Activated CD4-positive, alpha-beta memory T cell treated with anti-CD3 and anti-CD28 coated beads, Interleukin-2, amount 10 ng/mL, durations not matched to agents 7 days and 5 days (primary cell): ENCODE data around the gene KASH5. TPM values are rescaled to one million over a fixed set of nuclear protein-coding genes. Genes with fewer than 3 reads are reported as not detected.
"Not testable (repeated sequence)": the region's sequence is repeated elsewhere in the genome, so short reads cannot be mapped to it uniquely, and the experiment has no call there.

Source experiments
- CTCF ChIA-PET: fragments of 350-600 bp; sonication (Branson Sonifier 250); formaldehyde crosslinking; loops from one replicate; lab custom pipeline; 2021; ENCODE audit warnings: antibody characterized with exemption, inconsistent platforms; lab: Charles Lee
- POLR2A ChIA-PET: fragments of 350-600 bp; sonication (Branson Sonifier 250); formaldehyde crosslinking; loops from one replicate; lab custom pipeline; 2021; ENCODE audit warnings: antibody characterized with exemption; lab: Charles Lee
- DNase-seq: peaks from one replicate; pipeline ENCODE4 v3.0.0-alpha.2; 2020
- H3K27ac Mint-ChIP-seq: one replicate; pipeline ENCODE4 v1.8.0; 2021; ENCODE audit warnings: mild to moderate bottlenecking, mixed read lengths
- H3K27me3 Mint-ChIP-seq: one replicate; pipeline ENCODE4 v1.8.0; 2021; ENCODE audit warnings: mixed read lengths
- H3K36me3 Mint-ChIP-seq: one replicate; pipeline ENCODE4 v1.8.0; 2021; ENCODE audit warnings: low read depth, mixed read lengths
- H3K4me1 Mint-ChIP-seq: one replicate; pipeline ENCODE4 v1.8.0; 2021; ENCODE audit warnings: mixed read lengths
- H3K4me3 Mint-ChIP-seq: one replicate; pipeline ENCODE4 v1.8.0; 2021; ENCODE audit warnings: mild to moderate bottlenecking, mixed read lengths
- H3K9me3 Mint-ChIP-seq: one replicate; pipeline ENCODE4 v1.8.0; 2021; ENCODE audit warnings: mixed read lengths
- total RNA-seq, 2 experiments: library from RNA; stranded (reverse); gene quantifications; one replicate each; pipeline ENCODE4 v1.2.3, GENCODE V29; 2021

The KASH5 gene
- total RNA-seq, 2 experiments from 2014 or later, result 0.73 to 0.81 TPM

GRCh38 chr19:49366110-49366509 is 21.9 kb upstream of the KASH5 start:
- CTCF ChIA-PET, result interaction anchor here (0.6 to 1.5 kb wide), 2 partner anchors 167 to 282 kb away, joined by 3 to 5 read pairs; no protein-coding TSS in a partner anchor

DNA sequence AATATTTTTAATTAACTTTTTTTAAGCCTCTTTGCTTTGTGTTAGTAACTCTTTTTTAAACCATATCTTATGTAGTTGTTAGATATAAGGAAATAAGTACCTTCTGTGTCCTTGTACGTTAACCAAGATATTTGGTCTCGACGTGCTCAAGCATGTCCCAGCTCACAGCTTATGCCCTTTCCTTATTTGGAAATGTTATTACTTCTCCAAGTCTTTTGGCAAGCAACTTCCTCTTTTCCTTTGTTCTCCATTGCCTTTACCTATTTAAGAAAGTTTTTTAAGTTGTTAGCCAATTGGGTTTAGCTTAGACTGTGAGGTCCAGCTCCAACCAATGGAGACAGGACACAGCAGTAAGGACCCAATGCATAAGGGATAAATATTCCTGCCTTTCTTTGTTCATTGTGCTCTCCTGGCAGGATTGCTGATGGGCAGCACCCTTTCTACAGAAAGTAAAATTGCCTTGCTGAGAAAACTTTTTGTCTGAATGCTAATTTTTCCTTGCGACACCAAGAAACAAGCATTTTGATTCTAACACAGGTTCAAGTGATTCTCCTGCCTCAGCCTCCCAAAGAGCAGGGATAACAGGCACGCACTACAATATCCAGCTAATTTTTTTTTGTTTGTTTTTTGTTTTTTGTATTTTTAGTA is 19.2 kb upstream of the KASH5 start:
- no peaks in the 10 kb centered on the region for H3K4me1 Mint-ChIP-seq
- H3K4me3 Mint-ChIP-seq, result no peak overlapping the region
- H3K9me3 Mint-ChIP-seq, result peaks cover 13% of the 10 kb centered on the region
- H3K27ac Mint-ChIP-seq, result no peak overlapping the region
- CTCF ChIA-PET, result no interaction called here
- no peaks in the 10 kb centered on the region for H3K36me3 Mint-ChIP-seq
- POLR2A ChIA-PET, result no interaction called here
- no peak for DNase-seq
- H3K27me3 Mint-ChIP-seq, result peaks cover 11% of the 10 kb centered on the region

More at GRCh38 chr19:49366110-49366509, 21.9 kb upstream of the KASH5 start:
- Mint-ChIP-seq H3K27ac (no peak overlapping the region), H3K27me3 (peaks cover 19% of the 10 kb centered on the region), H3K36me3 (no peaks in the 10 kb centered on the region), H3K4me3 (no peak overlapping the region), H3K9me3 (peaks cover 13% of the 10 kb centered on the region), H3K4me1 (peaks cover 5% of the 10 kb centered on the region)
- no peak for DNase-seq
- POLR2A ChIA-PET, result no interaction called here

DNA sequence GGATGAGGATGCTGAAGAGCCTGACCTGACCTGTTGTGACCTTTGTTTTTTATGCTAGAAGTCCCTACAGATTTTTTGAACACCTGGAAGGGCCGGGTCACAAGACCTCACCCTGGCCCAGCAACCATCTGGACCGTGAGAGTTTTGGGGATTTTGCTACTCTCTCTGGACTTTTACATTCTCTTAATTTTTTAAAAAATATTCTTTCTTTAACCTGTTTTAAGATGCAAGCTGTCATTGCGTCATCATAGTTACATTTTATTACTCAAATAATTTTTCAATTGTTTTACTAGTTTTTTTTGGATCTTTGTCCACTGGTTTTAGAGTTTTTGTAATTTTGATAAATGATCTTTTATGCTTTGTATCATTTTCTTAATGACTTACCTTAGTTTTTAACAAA is 16.9 kb upstream of the KASH5 start:
- ChIA-PET CTCF (interaction anchor here (1.0 kb wide), 1 partner anchor 21 kb away, joined by 3 read pairs; no protein-coding TSS in a partner anchor), POLR2A (no interaction called here)
- peaks cover 13% of the 10 kb centered on the region for H3K9me3 Mint-ChIP-seq
- peaks cover 4% of the 10 kb centered on the region for H3K27me3 Mint-ChIP-seq
- H3K4me1 Mint-ChIP-seq, result no peaks in the 10 kb centered on the region
- H3K27ac Mint-ChIP-seq, result no peak overlapping the region
- H3K4me3 Mint-ChIP-seq, result no peak overlapping the region
- DNase-seq, result no peak
- H3K36me3 Mint-ChIP-seq, result no peaks in the 10 kb centered on the region

GRCh38 chr19:49373174-49373573 is 14.9 kb upstream of the KASH5 start:
- H3K27ac Mint-ChIP-seq, CTCF ChIA-PET, DNase-seq, H3K4me3 Mint-ChIP-seq, H3K27me3 Mint-ChIP-seq, H3K36me3 Mint-ChIP-seq, H3K4me1 Mint-ChIP-seq: not testable (repeated sequence)
- POLR2A ChIA-PET, result interaction anchor here (0.9 kb wide), 1 partner anchor 165 kb away, joined by 4 read pairs; no protein-coding TSS in a partner anchor
- H3K9me3 Mint-ChIP-seq, result peaks cover 13% of the 10 kb centered on the region

DNA sequence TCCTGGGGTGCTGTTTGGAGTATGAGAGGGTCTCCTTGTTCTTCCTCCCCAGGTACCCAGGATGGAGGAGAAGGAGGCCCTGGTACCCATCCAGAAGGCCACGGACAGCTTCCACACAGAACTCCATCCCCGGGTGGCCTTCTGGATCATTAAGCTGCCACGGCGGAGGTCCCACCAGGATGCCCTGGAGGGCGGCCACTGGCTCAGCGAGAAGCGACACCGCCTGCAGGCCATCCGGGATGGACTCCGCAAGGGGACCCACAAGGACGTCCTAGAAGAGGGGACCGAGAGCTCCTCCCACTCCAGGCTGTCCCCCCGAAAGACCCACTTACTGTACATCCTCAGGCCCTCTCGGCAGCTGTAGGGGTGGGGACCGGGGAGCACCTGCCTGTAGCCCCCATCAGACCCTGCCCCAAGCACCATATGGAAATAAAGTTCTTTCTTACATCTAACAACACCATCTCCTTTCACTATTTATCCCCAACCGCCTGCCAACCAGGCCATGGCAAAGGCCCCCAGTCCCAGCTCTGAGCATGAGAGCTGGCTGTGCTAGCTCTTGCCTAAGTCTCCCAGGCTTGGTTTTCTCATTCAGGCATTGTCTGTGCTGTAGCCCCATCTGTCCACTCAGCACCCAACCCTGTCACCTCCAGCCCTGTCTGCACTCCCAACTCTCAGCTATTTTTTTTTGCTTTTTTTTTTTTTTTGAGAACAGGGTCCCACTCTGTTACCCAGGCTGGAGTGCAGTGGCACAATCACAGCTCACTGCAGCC is 13.2 kb upstream of the KASH5 start:
- ChIA-PET POLR2A (interaction anchor here (0.7 to 0.9 kb wide), 2 partner anchors 13 to 61 kb away, joined by 3 to 4 read pairs; partner anchors contain the start of gene KASH5), CTCF (no interaction called here)
- H3K9me3 Mint-ChIP-seq, result peaks cover 5% of the 10 kb centered on the region
- peaks cover 6% of the 10 kb centered on the region for H3K27me3 Mint-ChIP-seq
- no peak for DNase-seq
- H3K36me3 Mint-ChIP-seq, result no peaks in the 10 kb centered on the region
- H3K4me1 Mint-ChIP-seq, result no peaks in the 10 kb centered on the region
- no peak overlapping the region for H3K27ac Mint-ChIP-seq
- no peak overlapping the region for H3K4me3 Mint-ChIP-seq

DNA sequence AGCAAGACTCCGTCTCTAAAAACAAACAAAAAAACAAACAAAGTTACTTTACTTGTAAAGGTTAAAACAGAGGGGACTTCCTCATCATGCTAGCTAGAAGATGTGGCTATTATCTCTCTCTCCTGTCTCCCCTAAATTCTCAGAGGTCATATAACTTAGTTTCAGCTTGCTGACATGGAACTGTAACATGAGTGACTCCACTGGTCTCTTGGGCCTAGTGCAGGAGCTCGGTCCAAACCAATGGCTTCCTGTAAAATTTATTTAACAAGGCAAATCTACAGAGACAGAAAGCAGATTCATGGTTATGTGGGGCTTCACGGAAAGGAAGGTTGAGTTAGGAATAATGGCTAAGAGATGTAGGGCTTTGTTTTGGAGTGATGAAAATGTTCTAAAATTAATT is 9.5 kb upstream of the KASH5 start:
- Mint-ChIP-seq H3K4me1 (no peaks in the 10 kb centered on the region), H3K4me3 (no peak overlapping the region), H3K27ac (no peak overlapping the region), H3K9me3 (peaks cover 7% of the 10 kb centered on the region), H3K36me3 (no peaks in the 10 kb centered on the region), H3K27me3 (peaks cover 6% of the 10 kb centered on the region)
- ChIA-PET POLR2A (no interaction called here), CTCF (interaction anchor here (1.0 to 1.9 kb wide), 2 partner anchors 13 to 23 kb away, joined by 3 to 6 read pairs; no protein-coding TSS in a partner anchor)
- no peak for DNase-seq

GRCh38 chr19:49380391-49380790 is 7.7 kb upstream of the KASH5 start:
- POLR2A ChIA-PET, result no interaction called here
- peaks cover 10% of the 10 kb centered on the region for H3K9me3 Mint-ChIP-seq
- no peaks in the 10 kb centered on the region for H3K4me1 Mint-ChIP-seq
- no peak overlapping the region for H3K27ac Mint-ChIP-seq
- CTCF ChIA-PET, result interaction anchor here (1.1 to 1.5 kb wide), 3 partner anchors 11 to 283 kb away, joined by 3 to 4 read pairs (median 4); no protein-coding TSS in a partner anchor
- peaks cover 10% of the 10 kb centered on the region for H3K27me3 Mint-ChIP-seq
- no peak for DNase-seq
- H3K36me3 Mint-ChIP-seq, result no peaks in the 10 kb centered on the region
- H3K4me3 Mint-ChIP-seq, result no peak overlapping the region

- Mint-ChIP-seq H3K36me3 (no peaks in the 10 kb centered on the region), H3K4me3 (no peak overlapping the region), H3K4me1 (peaks cover 3% of the 10 kb centered on the region), H3K9me3 (peaks cover 10% of the 10 kb centered on the region), H3K27ac (no peak overlapping the region), H3K27me3 (peaks cover 12% of the 10 kb centered on the region)
- ChIA-PET CTCF (interaction anchor here (0.6 kb wide), 1 partner anchor 55 kb away, joined by 3 read pairs; no protein-coding TSS in a partner anchor), POLR2A (no interaction called here)
- no peak for DNase-seq
These were observed 5.4 kb upstream of the KASH5 start for GRCh38 chr19:49382639-49383038.

DNA sequence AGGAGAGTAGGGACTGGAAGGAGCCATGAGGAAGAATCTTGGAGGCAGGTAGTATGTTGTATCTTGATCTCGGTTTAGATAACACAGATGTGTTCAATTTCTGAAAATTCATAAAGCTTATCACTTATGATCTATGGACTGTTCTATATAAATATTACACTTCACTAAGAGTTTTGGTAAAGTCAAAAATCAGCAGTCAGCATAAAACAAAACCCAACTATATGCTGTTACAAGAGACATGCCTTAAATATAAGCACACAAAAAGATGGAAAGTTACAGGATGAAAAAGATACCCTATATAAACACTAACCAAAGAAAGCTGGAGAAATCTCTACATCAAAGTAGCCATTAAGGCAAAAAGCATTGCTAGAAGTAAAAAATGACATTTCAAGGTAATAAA is 4.5 kb upstream of the KASH5 start:
- no peak overlapping the region for H3K4me3 Mint-ChIP-seq
- no peak overlapping the region for H3K27ac Mint-ChIP-seq
- no peak for DNase-seq
- peaks cover 10% of the 10 kb centered on the region for H3K4me1 Mint-ChIP-seq
- peaks cover 10% of the 10 kb centered on the region for H3K27me3 Mint-ChIP-seq
- peaks cover 10% of the 10 kb centered on the region for H3K9me3 Mint-ChIP-seq
- POLR2A ChIA-PET, result no interaction called here
- no peaks in the 10 kb centered on the region for H3K36me3 Mint-ChIP-seq
- CTCF ChIA-PET, result no interaction called here

DNA sequence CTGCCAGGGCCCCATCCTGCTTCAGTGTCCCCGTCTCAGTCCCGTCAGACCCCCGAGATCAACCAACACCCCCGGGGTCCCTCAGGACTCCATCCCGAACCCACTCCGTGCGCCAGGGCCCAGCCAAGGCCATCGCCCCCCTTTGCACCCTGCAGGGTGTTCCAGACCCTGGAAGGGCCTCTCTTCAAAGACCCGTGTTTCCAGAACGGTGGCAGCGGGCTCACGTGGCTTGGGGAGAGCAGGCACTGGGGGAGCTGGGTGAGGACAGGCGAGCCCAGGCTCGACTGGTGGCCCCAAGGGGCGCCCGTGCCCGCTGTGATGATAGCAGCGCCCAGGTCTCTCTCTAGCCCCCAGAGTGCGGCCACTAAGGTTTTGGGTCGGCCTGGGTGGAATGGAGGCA is 1.4 kb downstream of the KASH5 start:
- Mint-ChIP-seq H3K27ac (no peak overlapping the region), H3K27me3 (peaks cover 10% of the 10 kb centered on the region), H3K36me3 (no peaks in the 10 kb centered on the region), H3K4me1 (peaks cover 33% of the 10 kb centered on the region), H3K9me3 (no peaks in the 10 kb centered on the region), H3K4me3 (no peak overlapping the region)
- DNase-seq, result no peak
- ChIA-PET POLR2A (interaction anchor here (0.7 to 1.8 kb wide), 3 partner anchors 70 to 99 kb away, joined by 3 to 11 read pairs (median 3); no protein-coding TSS in a partner anchor), CTCF (no interaction called here)

DNA sequence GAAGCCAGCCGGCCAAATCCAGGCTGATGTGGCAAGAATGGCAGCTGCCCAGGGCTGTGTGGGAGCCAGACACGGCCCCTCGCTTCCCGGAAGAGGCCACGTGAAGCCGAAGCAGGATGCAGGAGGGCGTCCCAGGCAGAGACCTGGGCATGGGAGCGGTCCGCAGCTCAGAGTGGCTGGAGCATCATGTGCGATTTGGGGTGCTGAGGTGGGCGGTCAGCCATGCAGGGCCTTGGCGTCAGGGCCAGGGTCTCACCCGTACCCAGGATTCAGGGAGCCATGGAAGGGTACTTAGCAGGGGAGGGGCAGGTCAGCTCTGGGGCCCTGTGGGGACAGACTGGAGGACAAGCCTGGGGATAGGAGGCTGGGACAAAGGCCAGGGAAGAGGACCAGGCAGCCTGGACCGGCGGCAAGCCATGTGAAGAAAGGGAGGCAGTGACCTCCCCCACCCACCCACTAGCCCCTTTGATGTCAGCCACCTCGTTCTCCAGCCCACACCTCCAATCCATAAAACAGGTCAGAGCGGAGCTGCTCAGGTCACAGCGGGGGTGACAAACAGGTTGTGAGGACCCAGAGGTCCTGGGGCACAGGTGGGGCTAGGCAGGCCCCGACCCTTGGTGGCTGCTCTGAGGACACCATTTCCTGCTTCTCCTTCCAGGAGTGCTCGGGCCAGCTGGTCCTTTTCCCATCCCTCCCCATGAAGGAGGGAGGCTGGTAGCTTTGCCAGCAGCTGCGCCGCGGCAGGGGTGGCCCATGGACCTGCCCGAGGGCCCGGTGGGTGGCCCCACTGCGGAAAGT is 2.3 kb downstream of the KASH5 start:
- Mint-ChIP-seq H3K27ac (no peak overlapping the region), H3K4me3 (no peak overlapping the region), H3K36me3 (no peaks in the 10 kb centered on the region), H3K27me3 (peaks cover 10% of the 10 kb centered on the region), H3K9me3 (no peaks in the 10 kb centered on the region), H3K4me1 (peaks cover 33% of the 10 kb centered on the region)
- ChIA-PET CTCF (interaction anchor here (1.2 to 3.0 kb wide), 7 partner anchors 9 to 86 kb away, joined by 4 to 55 read pairs (median 14); no protein-coding TSS in a partner anchor), POLR2A (interaction anchor here (0.7 to 2.5 kb wide), 5 partner anchors 19 to 98 kb away, joined by 3 to 11 read pairs (median 3); no protein-coding TSS in a partner anchor)
- DNase-seq, result no peak

DNA sequence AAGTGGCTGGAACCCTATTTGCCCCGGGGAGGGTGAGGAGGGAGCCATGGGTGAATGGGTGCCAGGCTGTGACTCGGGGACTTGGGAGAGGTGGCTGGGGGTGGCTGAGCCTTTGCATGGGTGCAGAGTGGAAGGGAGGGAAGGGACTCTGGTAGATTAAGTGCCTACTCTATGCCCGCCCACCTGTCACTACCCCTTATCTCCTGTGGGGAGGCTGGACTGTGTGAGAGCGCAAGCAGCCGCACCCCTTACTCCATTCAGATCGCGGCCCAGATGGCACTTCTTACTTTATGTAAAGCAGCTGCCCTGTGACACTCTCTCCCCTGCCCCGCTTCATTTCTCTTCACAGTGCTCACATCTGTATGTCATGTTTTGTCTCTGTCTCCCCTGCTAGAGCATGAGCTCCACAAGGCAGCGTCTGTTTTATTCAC is 2.9 kb downstream of the KASH5 start:
- CTCF ChIA-PET, result interaction anchor here (0.6 to 3.0 kb wide), 29 partner anchors 9 to 180 kb away, joined by 3 to 55 read pairs (median 5); partner anchors contain the start of genes ALDH16A1, GFY, PIH1D1 and SLC17A7
- DNase-seq, result no peak
- Mint-ChIP-seq H3K9me3 (no peaks in the 10 kb centered on the region), H3K36me3 (no peaks in the 10 kb centered on the region), H3K4me1 (peaks cover 33% of the 10 kb centered on the region), H3K4me3 (no peak overlapping the region), H3K27me3 (peaks cover 10% of the 10 kb centered on the region), H3K27ac (no peak overlapping the region)
- POLR2A ChIA-PET, result interaction anchor here (0.6 to 2.5 kb wide), 15 partner anchors 18 to 99 kb away, joined by 3 to 14 read pairs (median 3); partner anchors contain the start of genes ALDH16A1, CD37, FLT3LG and RPL13A
